Measurements from ENCODE around the gene CCP110.

Gene CCP110

DNA sequence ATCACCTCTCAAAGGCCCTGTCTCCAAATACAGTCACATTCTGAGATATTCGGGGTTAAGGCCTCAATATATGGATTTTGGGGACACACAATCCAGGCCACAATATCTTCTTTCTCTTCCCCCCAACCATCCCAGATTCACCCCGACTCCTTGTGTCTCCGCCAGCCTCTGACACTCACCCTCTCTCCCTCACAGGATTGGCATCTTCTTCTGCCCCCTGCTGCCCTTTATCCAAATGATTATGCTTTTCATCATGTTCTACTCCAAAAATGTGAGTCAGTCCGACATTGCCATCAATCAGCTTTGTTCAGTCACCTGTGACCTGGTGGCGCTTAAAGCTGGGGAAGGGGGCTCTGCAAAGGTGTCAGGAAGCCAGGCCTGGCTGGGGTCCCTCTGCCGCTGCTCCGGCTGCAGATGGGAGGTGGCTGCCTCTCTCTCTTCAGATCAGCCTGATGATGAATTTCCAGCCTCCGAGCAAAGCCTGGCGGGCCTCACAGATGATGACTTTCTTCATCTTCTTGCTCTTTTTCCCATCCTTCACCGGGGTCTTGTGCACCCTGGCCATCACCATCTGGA lies 36.9 kb upstream of the CCP110 start:
- H3K4me1 ChIP-seq (ENCODE audit: control insufficient read depth, insufficient read depth, low read length), result no peaks in the 10 kb centered on the region
- H3K36me3 ChIP-seq (ENCODE audit: control insufficient read depth, insufficient read depth, low read length), result no peaks in the 10 kb centered on the region
- H3K9me3 ChIP-seq (ENCODE audit: control insufficient read depth, low read length), result no peaks in the 10 kb centered on the region
- no peak overlapping the region for H3K4me3 ChIP-seq (ENCODE audit: insufficient read depth, low read depth, low read length)
- H3K27me3 ChIP-seq (ENCODE audit: control insufficient read depth, insufficient read depth, low read length, poor library complexity, severe bottlenecking), result no peaks in the 10 kb centered on the region
- WGBS, 2 experiments, result 95 to 97% methylated on average over 10 of the region's 10 CpGs
- H3K27ac ChIP-seq (ENCODE audit: insufficient read depth, low read depth, low read length, poor library complexity, severe bottlenecking), result no peak overlapping the region

DNA sequence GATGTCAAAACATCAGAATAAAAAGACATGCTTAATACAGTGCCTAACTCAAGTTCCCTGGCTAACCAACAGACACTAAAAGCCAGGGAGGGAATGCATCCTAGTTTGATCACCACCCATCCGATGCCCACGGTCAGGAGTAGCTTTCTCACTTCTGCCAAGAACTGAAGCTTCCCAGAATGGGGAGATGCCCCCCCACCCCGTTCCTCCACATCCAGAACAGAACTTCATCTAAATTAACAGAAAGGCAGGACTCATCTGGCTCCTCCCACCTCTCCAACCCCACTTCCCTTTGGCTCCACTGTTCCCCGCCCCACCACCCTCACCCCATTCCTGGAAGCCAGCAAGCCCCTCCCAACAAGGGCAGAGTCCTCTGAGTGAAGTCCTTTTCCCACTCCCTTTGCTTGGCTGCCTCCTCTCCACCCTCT lies 35.5 kb upstream of the CCP110 start:
- H3K27me3 ChIP-seq (ENCODE audit: control insufficient read depth, insufficient read depth, low read length, poor library complexity, severe bottlenecking), result no peaks in the 10 kb centered on the region
- H3K36me3 ChIP-seq (ENCODE audit: control insufficient read depth, insufficient read depth, low read length), result no peaks in the 10 kb centered on the region
- no peaks in the 10 kb centered on the region for H3K4me1 ChIP-seq (ENCODE audit: control insufficient read depth, insufficient read depth, low read length)
- no peak overlapping the region for H3K4me3 ChIP-seq (ENCODE audit: insufficient read depth, low read depth, low read length)
- 51 to 55% methylated on average over 4 of the region's 4 CpGs for WGBS, 2 experiments
- H3K9me3 ChIP-seq (ENCODE audit: control insufficient read depth, low read length), result no peaks in the 10 kb centered on the region
- H3K27ac ChIP-seq (ENCODE audit: insufficient read depth, low read depth, low read length, poor library complexity, severe bottlenecking), result no peak overlapping the region

DNA sequence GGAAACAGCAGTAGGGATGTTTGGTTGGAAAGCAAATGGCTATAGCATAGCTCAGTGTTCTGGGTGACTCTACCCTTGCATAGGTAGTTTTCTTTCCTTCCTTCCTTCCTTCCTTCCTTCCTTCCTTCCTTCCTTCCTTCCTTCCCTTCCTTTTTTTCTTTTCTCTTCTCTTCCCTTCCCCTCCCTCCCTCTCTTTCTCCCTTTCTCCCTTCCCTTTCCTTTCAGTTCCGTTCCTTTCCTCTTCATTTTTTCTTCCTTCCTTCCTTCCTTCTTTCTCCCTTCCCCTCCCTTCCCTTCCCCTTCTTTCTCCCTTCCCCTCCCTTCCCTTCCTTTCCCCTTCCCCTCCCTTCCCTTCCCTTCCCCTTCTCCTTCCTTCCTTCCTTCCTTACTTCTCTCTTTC lies 33.1 kb upstream of the CCP110 start:
- H3K4me3 ChIP-seq (ENCODE audit: insufficient read depth, low read depth, low read length), result no peak overlapping the region
- H3K27me3 ChIP-seq (ENCODE audit: control insufficient read depth, insufficient read depth, low read length, poor library complexity, severe bottlenecking), result no peaks in the 10 kb centered on the region
- WGBS, 2 experiments, result 89 to 92% methylated on average over 1 of the region's 1 CpG
- no peaks in the 10 kb centered on the region for H3K4me1 ChIP-seq (ENCODE audit: control insufficient read depth, insufficient read depth, low read length)
- no peaks in the 10 kb centered on the region for H3K36me3 ChIP-seq (ENCODE audit: control insufficient read depth, insufficient read depth, low read length)
- no peaks in the 10 kb centered on the region for H3K9me3 ChIP-seq (ENCODE audit: control insufficient read depth, low read length)
- no peak overlapping the region for H3K27ac ChIP-seq (ENCODE audit: insufficient read depth, low read depth, low read length, poor library complexity, severe bottlenecking)

DNA sequence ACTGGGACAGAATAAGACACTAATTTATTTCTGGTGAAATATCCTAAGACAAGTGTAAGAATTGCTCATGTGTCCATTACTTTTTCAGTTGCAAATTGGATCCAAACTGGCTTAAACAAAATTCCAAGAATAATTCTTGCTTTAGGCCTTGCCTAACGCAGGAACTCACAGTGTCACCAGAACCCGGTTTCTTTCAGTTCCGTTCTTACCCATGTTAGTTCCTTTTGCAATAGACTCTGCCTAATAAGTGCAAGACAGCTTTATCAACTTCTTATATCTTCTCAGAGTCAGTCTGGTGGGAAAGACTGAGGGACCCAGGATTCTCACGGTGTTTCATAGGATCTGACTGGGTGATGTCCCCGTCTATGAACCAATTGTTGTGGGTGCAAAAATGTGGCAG lies 26.6 kb upstream of the CCP110 start:
- Histone ChIP-seq H3K4me1 (ENCODE audit: control insufficient read depth, insufficient read depth, low read length) (no peaks in the 10 kb centered on the region), H3K36me3 (ENCODE audit: control insufficient read depth, insufficient read depth, low read length) (peaks cover 5% of the 10 kb centered on the region), H3K9me3 (ENCODE audit: control insufficient read depth, low read length) (no peaks in the 10 kb centered on the region), H3K27ac (ENCODE audit: insufficient read depth, low read depth, low read length, poor library complexity, severe bottlenecking) (no peak overlapping the region), H3K4me3 (ENCODE audit: insufficient read depth, low read depth, low read length) (no peak overlapping the region), H3K27me3 (ENCODE audit: control insufficient read depth, insufficient read depth, low read length, poor library complexity, severe bottlenecking) (no peaks in the 10 kb centered on the region)
- WGBS, 2 experiments, result 74 to 76% methylated on average over 5 of the region's 5 CpGs

DNA sequence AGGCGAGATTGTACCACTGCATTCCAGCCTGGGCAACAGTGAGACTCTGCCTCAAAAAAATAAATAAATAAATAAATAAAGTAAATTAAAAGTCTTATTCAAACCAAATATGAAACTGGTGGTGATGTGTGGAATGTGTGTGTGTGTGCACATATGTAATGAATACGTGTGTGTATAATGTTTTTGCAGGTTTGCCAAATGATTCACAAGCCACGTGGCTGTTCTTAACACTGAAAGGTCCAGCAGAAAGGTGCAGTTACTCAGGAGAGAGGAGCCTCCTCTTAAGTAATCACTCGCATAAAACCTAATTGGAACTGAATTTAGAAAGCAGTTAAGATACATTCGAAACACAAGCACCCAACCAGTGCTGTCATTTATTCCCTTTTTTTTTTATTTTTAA lies 24.7 kb upstream of the CCP110 start:
- Histone ChIP-seq H3K27me3 (ENCODE audit: control insufficient read depth, insufficient read depth, low read length, poor library complexity, severe bottlenecking) (no peaks in the 10 kb centered on the region), H3K4me3 (ENCODE audit: insufficient read depth, low read depth, low read length) (no peak overlapping the region), H3K9me3 (ENCODE audit: control insufficient read depth, low read length) (no peaks in the 10 kb centered on the region), H3K4me1 (ENCODE audit: control insufficient read depth, insufficient read depth, low read length) (no peaks in the 10 kb centered on the region), H3K36me3 (ENCODE audit: control insufficient read depth, insufficient read depth, low read length) (peaks cover 17% of the 10 kb centered on the region), H3K27ac (ENCODE audit: insufficient read depth, low read depth, low read length, poor library complexity, severe bottlenecking) (no peak overlapping the region)
- 83 to 93% methylated on average over 5 of the region's 5 CpGs for WGBS, 2 experiments

DNA sequence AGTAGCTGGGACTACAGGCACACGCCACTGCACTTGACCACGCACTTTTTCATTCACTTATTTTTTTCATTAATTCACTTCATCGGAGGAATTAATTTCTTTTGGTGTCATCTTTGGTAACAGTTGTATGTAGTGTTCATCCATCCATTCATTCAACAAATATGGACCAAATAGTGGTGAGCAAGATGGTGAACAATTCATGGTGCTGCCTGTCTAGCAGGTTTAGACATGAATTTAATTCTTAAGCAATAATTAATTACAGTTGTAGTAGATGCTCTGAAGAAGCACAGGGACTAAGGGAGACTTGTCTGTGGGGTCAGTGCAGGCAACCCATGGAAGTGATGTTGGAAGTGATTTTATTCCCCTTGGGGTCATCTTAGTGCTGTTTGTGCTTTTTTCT lies 24.3 kb upstream of the CCP110 start:
- Histone ChIP-seq H3K27ac (ENCODE audit: insufficient read depth, low read depth, low read length, poor library complexity, severe bottlenecking) (no peak overlapping the region), H3K4me3 (ENCODE audit: insufficient read depth, low read depth, low read length) (no peak overlapping the region), H3K27me3 (ENCODE audit: control insufficient read depth, insufficient read depth, low read length, poor library complexity, severe bottlenecking) (no peaks in the 10 kb centered on the region), H3K4me1 (ENCODE audit: control insufficient read depth, insufficient read depth, low read length) (no peaks in the 10 kb centered on the region), H3K9me3 (ENCODE audit: control insufficient read depth, low read length) (no peaks in the 10 kb centered on the region), H3K36me3 (ENCODE audit: control insufficient read depth, insufficient read depth, low read length) (peaks cover 20% of the 10 kb centered on the region)
- 92 to 93% methylated on average over 3 of the region's 3 CpGs for WGBS, 2 experiments

DNA sequence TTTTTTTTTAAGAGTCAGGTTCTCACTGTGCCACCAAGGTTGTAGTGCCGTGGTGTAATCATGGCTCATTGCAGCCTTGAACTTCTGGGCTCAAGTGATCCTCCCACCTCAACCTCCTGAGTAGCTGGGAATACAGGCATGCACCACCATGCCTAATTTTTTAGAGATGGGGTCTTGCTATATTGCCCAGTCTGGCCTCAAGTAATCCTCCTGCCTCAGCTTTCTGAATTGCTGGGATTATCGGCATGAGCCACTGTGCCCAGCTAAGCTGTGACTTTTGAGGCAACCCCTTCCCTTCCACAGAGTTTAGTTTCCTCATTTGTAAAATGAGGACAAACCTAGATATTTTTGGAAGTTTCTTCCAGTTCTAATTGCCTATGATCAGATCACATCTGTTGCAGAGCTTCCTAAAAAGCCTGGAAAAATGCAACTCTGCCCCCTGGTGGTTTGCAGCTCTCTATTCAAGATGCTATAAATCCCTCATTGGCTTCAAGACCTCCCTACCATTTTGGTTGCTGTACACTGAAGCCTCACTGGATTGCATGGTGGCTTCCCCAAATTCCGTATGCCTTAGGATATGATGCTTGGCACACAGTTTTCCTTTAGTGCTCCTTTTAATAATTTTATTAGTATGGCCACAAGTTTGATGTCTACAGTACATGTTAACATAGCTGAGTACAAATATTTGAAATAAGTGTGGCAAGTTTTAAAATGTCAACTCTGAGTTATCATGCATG lies 21.2 kb upstream of the CCP110 start:
- peaks cover 25% of the 10 kb centered on the region for H3K36me3 ChIP-seq (ENCODE audit: control insufficient read depth, insufficient read depth, low read length)
- no peaks in the 10 kb centered on the region for H3K27me3 ChIP-seq (ENCODE audit: control insufficient read depth, insufficient read depth, low read length, poor library complexity, severe bottlenecking)
- no peak overlapping the region for H3K4me3 ChIP-seq (ENCODE audit: insufficient read depth, low read depth, low read length)
- 98 to 99% methylated on average over 3 of the region's 3 CpGs for WGBS, 2 experiments
- H3K9me3 ChIP-seq (ENCODE audit: control insufficient read depth, low read length), result no peaks in the 10 kb centered on the region
- H3K4me1 ChIP-seq (ENCODE audit: control insufficient read depth, insufficient read depth, low read length), result no peaks in the 10 kb centered on the region
- H3K27ac ChIP-seq (ENCODE audit: insufficient read depth, low read depth, low read length, poor library complexity, severe bottlenecking), result no peak overlapping the region

DNA sequence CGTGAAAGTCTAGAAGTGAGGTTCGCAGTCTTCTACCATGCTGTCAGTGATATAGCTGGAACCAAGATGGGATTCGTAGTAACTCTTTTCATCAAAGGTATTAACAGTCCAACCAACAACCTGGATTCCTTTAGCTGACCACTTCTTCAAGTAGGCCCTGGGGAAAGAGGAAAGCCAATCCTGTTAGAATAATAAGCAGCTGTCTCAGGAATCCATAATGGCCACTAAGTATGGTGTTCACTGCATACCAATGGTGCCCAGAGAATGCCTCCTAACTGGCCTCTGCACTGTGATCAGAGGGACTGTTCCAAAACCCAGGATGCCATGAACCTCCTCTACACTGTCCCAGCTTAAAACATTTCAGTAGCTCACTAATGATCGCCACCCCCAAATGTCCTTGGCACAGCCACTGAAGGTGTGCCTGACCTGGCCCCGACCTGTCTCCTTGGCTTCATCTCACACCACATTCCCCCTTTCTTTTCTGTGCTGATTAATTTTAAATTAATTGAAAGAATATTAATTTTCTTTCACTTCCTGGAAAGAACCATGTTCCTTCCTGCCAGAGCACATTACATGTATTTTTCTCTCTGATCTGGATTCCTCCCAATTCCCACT lies 20.2 kb upstream of the CCP110 start:
- Histone ChIP-seq H3K27me3 (ENCODE audit: control insufficient read depth, insufficient read depth, low read length, poor library complexity, severe bottlenecking) (no peaks in the 10 kb centered on the region), H3K27ac (ENCODE audit: insufficient read depth, low read depth, low read length, poor library complexity, severe bottlenecking) (no peak overlapping the region), H3K4me3 (ENCODE audit: insufficient read depth, low read depth, low read length) (no peak overlapping the region), H3K36me3 (ENCODE audit: control insufficient read depth, insufficient read depth, low read length) (peaks cover 25% of the 10 kb centered on the region), H3K9me3 (ENCODE audit: control insufficient read depth, low read length) (no peaks in the 10 kb centered on the region), H3K4me1 (ENCODE audit: control insufficient read depth, insufficient read depth, low read length) (no peaks in the 10 kb centered on the region)
- 96 to 97% methylated on average over 5 of the region's 5 CpGs for WGBS, 2 experiments

DNA sequence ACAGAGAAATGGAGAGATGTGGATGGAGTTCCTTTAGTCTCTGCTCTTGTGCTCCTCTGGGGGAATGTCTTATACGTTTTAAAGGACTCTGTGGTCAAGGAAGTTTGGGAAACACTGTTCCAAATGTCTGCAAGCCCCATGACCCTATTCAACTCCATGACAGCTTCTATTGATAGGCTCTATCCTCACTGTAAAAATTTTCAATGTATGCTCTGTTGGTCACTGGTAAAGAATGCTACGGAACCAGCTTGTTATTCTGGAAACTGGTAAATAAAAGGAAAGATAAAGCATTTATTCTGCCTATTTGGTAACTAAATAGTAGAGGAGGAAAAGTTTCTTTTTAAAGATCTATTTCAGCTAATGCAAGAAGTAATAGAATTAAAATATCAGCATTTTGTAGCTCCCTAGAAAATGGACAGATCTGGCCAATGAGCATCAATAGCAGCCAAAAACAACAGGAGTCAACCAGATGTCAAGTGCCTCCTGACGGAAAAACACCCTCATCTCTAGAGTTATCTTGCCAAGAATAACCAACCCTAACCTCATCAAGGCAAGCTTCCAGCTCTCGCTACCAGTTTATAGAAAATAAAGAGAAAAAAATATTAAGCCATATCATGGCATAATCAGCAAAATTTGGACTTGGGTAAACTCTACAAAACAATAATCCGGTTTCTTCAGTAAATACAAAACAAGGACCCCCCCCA lies 18.0 kb upstream of the CCP110 start:
- Histone ChIP-seq H3K27me3 (ENCODE audit: control insufficient read depth, insufficient read depth, low read length, poor library complexity, severe bottlenecking) (no peaks in the 10 kb centered on the region), H3K36me3 (ENCODE audit: control insufficient read depth, insufficient read depth, low read length) (peaks cover 31% of the 10 kb centered on the region)
- 94 to 95% methylated on average over 5 of the region's 5 CpGs for WGBS, 2 experiments

DNA sequence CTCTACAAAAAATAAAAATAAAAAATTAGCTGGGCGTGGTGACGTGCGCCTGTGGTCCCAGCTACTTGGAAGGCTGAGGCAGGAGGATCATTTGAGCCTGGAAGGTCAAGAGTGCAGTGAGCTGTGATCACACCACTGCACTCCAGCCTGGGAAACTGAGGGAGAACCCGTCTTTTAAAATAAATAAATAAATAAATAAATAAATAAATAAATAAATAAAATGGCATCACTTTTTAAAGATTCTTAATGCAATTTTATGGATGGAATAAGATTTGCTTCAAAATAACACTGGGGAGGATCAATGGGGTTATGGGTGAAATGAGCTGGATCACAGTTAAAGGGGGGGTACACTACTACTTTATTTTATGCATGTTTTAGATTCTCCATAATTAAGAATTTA lies 16.8 kb upstream of the CCP110 start:
- no peak overlapping the region for H3K4me3 ChIP-seq (ENCODE audit: insufficient read depth, low read depth, low read length)
- no peaks in the 10 kb centered on the region for H3K27me3 ChIP-seq (ENCODE audit: control insufficient read depth, insufficient read depth, low read length, poor library complexity, severe bottlenecking)
- no peaks in the 10 kb centered on the region for H3K4me1 ChIP-seq (ENCODE audit: control insufficient read depth, insufficient read depth, low read length)
- H3K27ac ChIP-seq (ENCODE audit: insufficient read depth, low read depth, low read length, poor library complexity, severe bottlenecking), result no peak overlapping the region
- no peaks in the 10 kb centered on the region for H3K9me3 ChIP-seq (ENCODE audit: control insufficient read depth, low read length)
- H3K36me3 ChIP-seq (ENCODE audit: control insufficient read depth, insufficient read depth, low read length), result peaks cover 27% of the 10 kb centered on the region
- WGBS, 2 experiments, result 96 to 99% methylated on average over 3 of the region's 4 CpGs

More for the DNA sequence above, 18.0 kb upstream of the CCP110 start:
- H3K9me3 ChIP-seq (ENCODE audit: control insufficient read depth, low read length), result no peaks in the 10 kb centered on the region
- no peak overlapping the region for H3K4me3 ChIP-seq (ENCODE audit: insufficient read depth, low read depth, low read length)
- no peaks in the 10 kb centered on the region for H3K4me1 ChIP-seq (ENCODE audit: control insufficient read depth, insufficient read depth, low read length)
- no peak overlapping the region for H3K27ac ChIP-seq (ENCODE audit: insufficient read depth, low read depth, low read length, poor library complexity, severe bottlenecking)

Data from ectodermal cell (in vitro differentiated cells).